ENCODE measurements around the gene CNKSR1.

DNA sequence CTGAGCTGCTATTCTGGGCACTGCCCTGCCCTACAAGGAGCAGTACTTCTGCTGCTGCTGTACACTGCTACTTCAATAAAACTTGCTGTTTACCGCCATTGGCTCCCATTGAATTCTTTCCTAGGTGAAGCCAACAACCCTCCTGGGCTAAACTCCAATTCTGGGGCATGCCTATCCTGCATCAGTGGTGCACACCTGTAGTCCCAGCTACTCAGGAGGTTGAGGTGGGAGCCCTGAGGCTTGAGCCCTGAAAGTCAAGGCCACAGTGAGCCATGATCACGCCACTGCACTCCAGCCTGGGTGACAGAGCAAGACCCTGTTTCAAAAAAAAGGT, 44.5 kb upstream of the CNKSR1 start:
- TF ChIP-seq, protein P1, sequence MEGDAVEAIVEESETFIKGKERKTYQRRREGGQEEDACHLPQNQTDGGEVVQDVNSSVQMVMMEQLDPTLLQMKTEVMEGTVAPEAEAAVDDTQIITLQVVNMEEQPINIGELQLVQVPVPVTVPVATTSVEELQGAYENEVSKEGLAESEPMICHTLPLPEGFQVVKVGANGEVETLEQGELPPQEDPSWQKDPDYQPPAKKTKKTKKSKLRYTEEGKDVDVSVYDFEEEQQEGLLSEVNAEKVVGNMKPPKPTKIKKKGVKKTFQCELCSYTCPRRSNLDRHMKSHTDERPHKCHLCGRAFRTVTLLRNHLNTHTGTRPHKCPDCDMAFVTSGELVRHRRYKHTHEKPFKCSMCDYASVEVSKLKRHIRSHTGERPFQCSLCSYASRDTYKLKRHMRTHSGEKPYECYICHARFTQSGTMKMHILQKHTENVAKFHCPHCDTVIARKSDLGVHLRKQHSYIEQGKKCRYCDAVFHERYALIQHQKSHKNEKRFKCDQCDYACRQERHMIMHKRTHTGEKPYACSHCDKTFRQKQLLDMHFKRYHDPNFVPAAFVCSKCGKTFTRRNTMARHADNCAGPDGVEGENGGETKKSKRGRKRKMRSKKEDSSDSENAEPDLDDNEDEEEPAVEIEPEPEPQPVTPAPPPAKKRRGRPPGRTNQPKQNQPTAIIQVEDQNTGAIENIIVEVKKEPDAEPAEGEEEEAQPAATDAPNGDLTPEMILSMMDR (IDR thresholded peaks at IDR 0.05), result no peak
- TF ChIP-seq EP300 (IDR thresholded peaks at IDR 0.05), result no peak
